Anterior cingulate cortex (tissue), 58 donors: ENCODE measurements around the gene MAP3K19.
A peak's percentile ranks its signal among the peaks of the same experiment; 100 is the strongest.
"Not testable (repeated sequence)": the region's sequence is repeated elsewhere in the genome, so short reads cannot be mapped to it uniquely, and the experiment has no call there.

Experiments
- DNase-seq, 58 donors: peaks; one replicate each; lab custom pipeline; 2025; lab: John Stamatoyannopoulos, UW

The MAP3K19 gene

DNA sequence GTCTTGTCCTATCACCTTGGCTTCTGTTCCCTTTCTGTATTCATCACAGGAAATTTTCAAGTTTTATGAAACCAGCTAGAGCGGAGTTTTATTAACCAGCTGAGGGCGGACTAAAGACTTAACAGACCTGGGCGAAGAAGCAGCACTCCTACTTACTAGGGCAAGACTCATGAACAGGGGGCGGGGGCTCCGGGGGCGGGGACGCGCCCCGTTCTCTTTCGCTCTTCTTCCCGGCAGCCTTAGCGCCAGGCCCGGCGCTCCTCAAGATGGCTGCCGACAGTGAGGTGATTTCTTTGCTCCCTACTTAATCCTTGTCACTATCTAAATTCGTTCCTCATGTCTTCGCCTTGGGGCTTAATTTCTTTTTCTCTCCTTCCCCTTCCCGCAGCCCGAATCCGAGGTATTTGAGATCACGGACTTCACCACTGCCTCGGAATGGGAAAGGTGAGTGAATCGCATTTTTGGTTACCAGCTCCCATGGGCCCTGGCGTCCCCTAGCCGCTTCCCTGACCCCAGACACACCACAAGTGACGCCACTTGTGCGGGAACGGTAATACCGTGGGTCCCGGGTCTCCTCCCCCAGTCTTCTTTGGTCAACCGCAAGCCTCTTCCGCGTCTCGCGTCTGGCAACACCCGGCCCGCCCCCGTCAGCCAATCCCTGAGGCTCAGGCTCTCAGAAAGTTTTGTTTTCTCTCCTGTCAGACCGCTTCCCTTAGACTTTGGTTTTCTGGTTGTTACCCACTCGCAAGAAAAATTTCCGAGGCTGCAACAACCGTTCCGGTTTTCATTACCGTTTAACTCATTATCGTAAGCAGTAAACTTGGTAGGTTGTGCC is 5.0 kb upstream of the MAP3K19 start, which contains the start of gene RAB3GAP1:
TSS of gene RAB3GAP1 (plus strand) at position 251 of the 835 bp plus-strand sequence. CDS start at position 267, 16 bp downstream.
- DNase-seq = peak in 57 of 58 donors; percentile 22 to 83 (median 61)

DNA sequence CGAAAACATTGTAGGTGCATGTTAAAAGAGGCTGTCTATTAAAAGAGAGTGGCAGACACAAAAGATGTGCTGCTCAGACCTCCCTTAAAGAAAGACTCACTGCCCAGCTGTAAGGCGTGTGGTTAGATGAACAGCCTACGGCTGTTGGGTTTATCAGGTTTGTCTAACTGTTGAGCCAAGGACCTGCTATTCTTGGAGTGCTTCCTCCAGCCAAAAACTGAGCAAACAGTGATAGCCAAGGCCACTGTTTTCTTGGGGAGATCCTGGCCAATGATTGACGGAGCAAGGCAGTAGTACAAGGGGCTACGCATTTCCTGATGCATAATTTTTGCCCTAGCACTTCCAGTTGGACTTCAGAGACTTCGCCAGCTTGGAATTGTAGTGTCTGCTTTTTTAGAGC is 3.4 kb upstream of the MAP3K19 start:
- DNase-seq = peak in 1 of 58 donors; percentile 1

DNA sequence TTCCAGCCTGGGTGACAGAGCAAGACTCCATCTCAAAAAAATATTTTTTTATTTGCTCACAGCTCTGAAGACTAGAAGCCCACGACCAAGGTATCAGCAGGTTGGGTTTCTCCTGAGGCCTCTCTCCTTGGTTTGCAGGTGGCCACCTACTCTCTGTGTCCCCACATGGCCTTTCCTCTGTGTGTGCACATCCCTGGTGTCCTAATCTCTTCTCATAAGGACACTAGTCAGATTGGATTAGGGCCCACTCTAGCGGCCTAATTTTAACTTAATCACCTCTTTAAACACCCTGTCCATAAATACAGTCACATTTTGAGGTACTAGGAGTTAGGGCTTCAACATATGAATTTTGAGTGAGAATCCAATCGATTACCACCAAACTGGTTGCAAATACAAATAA is 2.9 kb upstream of the MAP3K19 start:
- DNase-seq = no peak

DNA sequence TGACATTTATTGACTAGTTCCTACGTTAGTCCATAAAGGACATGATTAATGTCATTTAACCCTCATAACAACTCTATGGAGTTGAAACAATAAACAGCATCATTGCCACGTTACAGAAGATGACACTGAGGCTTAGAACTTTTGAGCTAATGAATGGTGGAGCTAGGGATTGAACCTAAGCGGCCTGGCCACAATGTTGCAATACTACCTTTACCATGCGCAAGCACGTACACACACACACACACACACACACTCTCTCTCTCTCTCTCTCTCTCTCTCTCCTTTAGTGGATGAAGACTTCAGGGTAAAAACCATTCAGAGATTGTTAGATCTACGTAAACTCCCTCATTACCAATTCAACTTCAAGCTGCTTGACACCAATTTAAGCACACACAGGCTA is 875 bp upstream of the MAP3K19 start:
- DNase-seq = no peak

DNA sequence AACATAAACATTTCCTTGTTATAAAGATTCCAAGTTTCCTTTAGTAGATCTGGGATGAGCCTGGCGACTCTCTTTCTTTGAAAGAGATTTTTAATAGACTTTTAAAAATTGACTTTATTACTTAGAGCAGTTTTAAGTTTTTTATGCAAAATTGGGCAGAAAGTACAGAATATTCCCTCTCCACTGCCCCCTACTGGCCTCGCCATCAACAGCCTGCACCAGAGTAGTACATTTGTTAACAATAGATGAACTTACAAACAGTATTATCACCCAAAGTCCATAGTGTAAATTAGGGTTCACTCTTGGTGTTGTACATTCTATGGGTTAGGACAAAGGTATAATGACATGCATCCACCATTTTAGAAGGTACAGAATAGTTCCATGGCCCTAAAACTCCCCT is 3.9 kb downstream of the MAP3K19 start:
- DNase-seq = no peak

DNA sequence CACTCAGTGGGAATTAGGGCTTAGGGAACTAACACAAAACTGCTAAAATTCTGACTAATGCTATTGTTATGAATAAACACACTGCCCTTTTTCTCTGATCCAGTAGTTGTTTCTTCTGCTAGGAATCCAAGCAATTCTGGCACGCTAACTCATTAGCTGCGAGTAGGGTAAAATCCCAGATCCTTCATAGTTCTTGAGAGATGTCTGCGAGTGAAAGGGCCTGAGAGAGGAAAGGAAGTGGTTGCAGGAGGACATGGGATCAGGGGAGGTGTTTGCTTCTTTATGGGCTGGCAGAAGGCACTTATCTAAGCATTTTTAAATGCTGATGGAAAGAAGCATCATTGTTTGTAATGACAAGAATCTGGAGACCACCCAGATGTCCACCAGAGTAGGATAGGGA is 9.4 kb downstream of the MAP3K19 start:
- no peak for DNase-seq

DNA sequence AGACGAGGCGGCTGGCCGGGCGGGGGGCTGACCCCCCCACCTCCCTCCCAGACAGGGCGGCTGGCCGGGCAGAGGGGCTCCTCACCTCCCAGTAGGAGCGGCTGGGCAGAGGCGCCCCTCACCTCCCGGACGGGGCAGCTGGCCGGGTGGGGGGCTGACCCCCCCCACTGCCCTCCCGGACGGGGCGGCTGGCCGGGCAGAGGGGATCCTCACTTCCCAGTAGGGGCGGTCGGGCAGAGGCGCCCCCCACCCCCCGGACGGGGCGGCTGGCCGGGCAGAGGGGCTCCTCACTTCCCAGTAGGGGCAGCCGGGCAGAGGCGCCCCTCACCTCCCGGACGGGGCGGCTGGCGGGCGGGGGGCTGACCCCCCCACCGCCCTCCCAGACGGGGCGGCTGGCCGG is 14.0 kb downstream of the MAP3K19 start:
- DNase-seq = not testable (repeated sequence)

DNA sequence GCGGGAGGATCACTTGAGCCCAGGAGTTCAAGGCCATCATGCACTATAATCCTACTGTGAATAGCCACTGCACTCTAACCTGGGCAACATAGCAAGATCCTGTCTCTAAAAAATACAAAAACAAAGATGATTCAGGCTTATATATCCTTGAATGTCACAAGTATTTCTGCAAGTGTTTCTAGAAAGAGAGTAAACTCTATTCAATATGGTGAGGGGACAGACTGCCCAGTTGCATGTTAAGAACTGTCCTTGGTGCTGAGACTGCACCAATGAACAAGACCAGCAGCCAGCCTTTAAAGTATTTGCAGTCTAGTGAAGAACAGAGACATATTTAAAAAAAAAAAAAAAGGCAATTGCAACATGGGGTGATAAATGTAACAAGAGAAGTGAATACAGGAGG is 16.4 kb downstream of the MAP3K19 start:
- no peak for DNase-seq

DNA sequence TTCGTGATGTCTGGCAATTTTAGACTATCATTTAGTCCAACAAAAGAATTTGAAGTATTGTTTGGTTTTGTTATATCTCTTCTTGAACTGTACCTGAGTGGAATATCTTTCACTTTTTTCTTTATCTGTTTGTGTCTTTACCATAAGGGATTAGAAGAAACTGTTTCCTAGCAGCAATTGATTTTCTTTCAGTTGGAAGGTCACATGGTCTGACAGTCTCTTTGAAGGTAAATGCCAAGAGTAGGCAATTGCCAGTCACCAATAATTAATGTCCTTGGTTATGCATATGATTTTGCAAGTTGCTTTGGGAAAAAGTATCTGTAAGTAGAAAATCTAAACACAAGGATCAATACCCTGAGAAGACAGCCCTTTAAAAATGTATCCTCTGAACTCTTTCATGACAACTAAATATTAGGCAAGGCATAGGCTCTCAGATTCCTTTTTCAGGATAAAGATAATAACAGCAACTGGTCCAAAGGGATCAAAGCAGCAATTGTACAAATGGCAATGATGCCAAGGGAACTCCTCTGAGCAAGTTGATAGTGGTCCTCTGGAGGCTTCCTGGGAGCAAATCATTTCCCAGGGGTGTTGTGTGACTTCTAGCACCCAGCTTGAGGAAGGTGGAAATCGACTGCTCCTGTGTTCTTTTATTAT is 17.6 kb downstream of the MAP3K19 start:
- no peak for DNase-seq

DNA sequence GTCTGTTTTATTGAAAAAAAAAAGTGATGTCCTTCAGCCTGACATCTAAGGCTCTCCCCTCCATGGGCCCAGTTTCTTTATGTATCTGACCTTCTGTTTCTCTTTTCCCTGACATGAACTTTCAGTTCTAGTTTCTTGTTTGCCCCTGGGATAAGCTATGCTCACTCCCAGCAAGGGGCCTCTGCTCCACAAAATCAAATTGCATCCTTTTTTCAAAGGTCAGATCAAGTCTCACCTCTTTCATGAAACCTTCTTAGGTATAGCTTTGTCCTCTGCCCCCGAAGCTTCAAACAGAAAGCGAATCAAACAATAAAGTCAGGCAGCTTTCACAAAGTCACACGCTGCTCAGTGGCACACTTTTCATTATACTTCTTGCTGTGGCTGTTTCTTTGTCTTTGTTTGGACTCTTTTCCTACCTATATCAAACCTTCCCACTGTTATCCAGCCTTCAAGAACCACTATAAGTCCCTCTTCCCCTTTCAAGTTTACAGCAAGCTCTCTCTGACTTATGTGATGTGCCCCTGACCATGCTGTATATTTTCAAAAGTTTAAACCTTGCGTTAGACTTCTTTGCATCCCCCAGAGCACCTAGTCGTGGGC is 23.3 kb downstream of the MAP3K19 start:
- DNase-seq = no peak

DNA sequence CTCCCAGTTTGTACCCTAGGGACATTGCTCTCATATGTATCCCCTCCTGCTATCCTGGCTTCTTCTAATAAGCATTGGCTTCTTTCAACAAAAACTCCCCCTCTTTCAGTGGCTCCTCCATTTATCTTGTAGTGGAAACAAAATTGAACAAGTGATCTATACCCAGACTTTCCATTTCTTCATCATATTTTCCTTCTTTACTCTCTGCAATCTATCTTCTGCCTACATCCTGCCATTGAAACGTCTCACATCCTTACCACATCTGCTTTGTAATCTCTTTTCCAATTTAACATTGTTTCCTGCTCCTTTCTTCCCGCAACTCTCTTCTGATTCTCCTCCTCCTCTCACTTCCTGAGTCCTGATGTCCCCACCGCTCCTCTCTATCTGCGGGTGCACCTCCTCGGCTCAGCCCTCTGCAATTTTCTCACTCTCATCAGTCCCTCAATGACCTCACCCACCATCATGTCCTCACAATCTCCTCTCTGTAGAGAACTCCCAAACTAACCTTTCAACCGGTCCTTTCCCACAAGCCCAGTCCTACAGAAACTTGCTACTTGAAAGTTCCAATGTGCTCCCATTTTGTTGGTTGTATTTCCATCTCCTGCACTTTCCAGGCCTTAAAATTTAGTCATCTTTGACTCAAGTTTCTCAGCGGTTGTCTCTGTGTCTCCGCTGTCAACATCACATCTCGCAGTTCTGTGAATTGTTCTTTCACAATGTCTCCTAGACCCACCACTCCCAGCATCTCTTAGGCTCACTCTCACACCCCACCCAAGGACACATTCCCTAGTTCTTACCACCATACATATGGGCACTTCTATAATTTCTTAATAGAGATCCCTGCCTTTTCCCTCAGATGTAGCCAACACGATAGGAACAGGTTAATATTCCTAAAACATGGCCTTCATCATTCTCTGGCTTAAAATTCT is 24.0 kb downstream of the MAP3K19 start:
- no peak for DNase-seq

DNA sequence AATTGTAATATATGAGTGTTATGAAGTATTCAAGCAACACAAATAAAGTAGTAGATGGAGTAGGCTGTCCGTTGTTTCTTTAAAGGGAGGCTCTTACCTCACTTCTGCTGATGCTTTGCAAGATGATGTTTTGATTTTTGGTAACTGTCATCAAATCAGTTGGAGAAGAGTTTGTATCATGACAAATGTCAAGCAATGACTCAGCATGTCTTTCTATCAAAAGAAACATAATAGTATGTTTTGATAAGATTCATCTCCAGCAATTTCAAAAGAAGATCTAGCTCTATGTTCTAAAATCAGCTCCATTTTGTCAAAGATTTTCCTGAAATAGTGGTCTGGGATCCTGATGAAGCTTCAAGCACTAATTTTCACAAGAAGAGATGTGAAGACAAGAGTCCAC is 25.6 kb downstream of the MAP3K19 start:
- DNase-seq = no peak

DNA sequence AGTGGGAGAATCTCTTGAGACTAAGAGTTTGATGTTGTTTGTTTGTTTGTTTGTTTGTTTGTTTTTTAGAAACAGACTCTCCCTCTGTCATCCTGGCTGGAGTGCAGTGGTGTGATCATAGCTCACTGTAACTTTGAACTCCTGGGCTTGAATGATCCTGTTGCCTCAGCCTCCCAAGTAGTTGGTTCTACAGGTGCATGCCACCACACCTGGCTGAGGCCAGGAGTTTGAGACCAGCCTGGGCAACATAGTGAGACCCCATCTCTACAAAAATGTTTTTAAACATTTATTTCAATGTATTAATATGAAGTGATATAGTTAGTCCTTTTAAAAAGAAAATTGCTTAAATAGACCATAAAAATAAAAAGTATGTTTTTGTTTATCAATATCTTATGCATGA is 35.6 kb downstream of the MAP3K19 start:
- no peak for DNase-seq

DNA sequence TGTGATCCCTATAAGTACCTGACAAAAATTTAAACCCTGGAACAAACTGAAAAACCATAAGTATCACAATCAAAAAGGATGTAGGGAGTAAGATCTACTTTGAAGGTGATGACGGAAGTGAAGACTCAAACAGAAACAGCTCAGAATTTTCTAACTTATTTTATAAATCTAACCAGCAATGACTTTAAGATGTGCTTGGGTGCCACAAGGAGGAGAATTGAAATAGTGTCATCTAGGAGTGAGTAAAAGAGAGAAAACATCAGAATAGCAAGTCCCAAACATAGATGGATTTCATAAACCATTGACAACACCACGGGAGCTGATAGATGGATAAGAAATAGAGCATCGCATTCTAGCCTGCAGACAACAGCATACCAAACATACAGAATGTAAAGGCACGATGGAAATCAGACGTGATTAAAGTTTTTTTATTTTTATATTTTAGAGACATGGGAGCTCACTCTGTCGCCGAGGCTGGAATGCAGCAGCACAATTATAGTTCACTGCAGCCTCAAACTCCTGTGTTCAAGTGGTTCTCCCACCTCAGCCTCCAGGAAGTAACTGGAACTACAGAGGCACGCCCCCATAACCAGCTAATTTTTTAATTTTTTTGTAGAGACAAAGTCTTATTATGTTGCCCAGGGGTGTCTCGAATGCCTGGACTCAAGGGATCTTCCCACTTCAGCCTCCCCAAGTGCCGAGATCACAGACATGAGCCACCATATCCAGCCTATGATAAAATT is 36.9 kb downstream of the MAP3K19 start:
- DNase-seq = no peak

DNA sequence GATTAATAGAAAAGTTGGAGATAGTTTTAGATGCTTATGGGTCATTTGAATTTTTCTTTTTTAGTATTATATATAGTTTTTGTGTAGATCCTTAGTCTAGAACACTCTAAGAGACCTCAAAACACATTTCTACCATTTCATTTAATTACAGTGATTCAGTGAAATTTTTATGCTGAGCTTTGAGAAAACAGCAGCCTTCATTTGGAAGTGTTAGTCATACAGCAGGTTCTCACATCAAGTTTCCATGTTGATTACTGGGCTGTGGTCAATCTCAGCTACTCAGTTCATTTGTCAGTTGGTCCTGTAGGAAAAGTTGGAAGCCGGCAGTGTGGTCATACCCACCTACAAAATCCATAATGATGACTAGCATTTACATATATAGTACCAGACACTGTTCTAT is 37.9 kb downstream of the MAP3K19 start:
- DNase-seq = no peak

DNA sequence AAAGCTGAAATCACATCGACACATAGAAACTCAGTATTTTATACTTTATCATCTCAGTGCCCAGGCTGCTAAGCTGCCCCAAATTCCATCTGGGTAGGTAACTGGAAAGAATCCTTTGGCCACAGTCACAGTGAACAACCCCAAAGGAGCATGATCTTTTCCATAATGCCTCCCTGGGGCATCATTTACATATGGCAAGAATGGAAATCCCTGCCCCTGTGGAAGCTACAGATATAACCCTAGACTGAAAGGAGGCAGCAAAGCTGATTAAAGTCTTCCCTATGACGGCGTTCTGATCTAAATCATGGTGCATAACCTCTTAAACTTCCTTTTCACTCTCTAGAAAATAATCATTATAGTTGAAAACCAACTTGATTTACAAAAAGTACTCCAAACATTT is 41.5 kb downstream of the MAP3K19 start:
- DNase-seq = no peak

DNA sequence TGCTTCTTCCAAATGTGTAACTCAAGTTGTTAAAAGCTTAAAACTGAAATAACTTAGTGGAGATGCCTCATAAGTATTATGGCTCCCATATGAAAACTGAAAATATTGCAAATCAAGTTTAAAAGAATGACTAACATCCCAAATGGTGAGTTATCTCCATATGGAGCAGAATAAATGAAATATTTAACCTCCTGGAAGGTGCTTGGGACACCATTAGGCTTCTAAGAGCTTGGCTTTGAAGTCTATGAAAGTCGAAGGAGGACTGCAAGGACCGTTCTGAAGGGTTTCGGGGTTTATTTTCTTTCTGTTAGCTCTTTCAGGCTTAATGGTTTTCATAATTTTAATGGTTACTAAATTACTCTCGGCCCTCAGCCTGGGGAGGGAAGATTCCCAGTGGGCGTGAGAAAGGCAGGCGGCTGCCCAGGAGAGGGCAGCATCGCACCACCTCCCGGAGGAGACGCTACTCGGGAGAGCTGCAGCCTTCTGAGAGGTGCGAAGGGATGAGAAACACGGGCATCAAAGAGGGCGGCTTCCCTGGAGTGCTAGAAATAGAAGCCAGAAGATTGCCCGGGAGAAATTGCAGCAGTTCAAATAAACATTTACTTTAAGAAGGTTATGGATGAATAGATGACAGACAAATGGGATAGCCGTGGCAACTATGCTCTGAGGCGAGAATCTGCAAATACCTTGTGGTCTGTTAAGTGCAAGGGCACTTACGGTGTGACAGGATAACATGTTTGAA is 43.1 kb downstream of the MAP3K19 start:
- DNase-seq = peak in 54 of 58 donors; percentile 6 to 79 (median 52)

DNA sequence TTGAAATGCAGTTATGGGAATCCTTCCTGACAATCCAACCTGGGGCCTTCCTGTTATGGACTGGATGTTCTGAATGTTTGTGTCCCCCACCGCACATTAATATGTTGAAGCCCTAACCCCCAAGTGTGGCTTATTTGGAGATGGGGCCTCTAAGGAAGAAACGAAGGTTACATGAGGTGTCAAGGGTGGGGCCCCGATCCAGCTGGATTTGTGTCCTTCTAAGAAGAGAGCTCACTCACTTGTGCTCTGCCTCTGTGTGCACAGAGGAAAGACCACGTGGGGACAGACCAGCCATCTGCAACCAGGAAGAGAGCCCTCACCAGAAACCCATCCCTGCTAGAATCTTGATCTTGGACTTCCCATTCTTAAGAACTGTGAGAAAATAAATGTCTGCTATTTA is 44.4 kb downstream of the MAP3K19 start:
- no peak for DNase-seq

DNA sequence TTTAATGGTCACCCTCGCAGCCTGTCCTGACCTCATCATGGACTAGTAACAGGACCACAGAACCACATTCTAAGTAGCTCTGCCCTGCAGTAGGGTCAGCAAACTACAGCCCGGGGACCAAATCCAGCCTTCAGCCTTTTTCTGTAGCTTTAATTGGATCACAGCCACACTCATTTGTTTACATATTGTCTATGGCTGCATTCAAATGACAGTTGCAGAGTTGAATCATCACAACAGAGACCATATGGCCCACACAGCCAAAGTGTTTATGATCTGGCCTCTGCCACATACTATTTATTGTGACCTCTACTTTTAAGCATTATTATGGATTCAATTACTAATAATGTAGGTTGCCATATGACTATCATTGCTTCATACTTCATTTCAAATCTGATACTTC is 47.7 kb downstream of the MAP3K19 start:
- DNase-seq = no peak
